ENCODE results near the gene ZP1. TPM values are rescaled to one million over a fixed set of nuclear protein-coding genes. Genes with fewer than 3 reads are reported as not detected.

ZP1 gene
- total RNA-seq, 1 donor = not detected

DNA sequence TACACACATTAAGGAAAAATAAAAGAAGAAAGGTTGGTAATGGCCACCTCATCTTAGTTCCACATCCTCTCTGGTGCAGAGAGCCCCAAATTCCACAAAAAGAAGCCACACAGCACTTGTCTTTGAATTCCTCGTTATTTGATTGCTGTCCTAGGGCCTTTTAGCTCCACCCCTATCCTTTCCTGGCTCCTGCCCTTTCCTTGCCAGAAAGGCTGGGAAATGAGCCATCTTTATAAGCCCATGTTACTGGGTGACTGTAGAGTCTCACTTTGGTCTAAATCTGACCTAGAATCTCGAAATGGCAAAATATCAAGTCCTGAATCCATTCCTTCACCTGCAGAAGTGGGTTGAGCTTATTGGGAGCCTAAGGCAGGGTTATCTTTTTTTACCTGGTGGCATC is 52.6 kb downstream of the ZP1 start:
- no peak for DNase-seq (ENCODE audit: low read depth in 2 of 3, low spot score in 2 of 3)

DNA sequence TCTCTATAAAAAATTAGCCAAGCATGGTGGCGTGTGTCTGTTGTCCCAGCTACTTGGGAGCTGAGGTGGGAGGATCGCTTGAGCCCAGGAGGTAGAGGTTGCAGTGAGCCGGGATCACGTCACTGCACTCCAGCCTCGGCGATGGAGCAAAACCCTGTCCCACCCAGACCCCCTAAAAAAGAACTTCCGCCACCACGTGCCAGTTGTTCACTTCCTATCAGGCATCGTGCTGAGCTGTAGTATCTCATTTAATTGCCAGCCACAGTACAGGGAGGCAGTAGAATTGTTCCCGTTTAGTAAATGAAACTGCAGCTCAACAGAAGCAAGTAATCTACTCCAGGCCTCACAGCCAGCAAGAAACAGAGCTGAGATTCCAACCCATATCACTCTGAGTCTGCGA is 53.9 kb downstream of the ZP1 start:
- no peak for DNase-seq (ENCODE audit: low read depth in 2 of 3, low spot score in 2 of 3)

GRCh38 chr11:60921777-60922335 is 54.5 kb downstream of the ZP1 start:
- no peak for DNase-seq (ENCODE audit: low read depth in 2 of 3, low spot score in 2 of 3)

GRCh38 chr11:60922906-60923305 is 55.6 kb downstream of the ZP1 start:
- DNase-seq (ENCODE audit: low read depth in 2 of 3, low spot score in 2 of 3) = no peak

DNA sequence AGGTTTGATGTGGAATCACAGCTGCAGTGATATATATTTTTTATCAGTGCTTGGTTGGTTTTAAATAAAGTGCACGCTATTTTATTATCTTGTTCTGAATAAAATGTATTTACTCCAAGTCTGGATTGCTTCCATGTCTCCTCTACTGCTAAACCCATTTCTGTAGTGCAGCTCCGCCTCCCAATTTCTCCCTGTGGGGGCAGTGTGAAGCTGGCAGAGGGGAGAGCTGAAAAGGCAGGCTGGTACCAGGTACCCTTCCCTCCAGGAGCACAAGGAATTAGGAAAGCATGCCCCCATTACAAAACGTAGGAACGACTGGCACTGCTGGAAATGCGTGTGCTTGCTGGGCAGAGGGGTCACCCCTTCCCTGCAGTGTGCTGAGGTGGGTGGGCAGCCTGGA is 56.0 kb downstream of the ZP1 start:
- DNase-seq (ENCODE audit: low read depth in 2 of 3, low spot score in 2 of 3) = no peak

DNA sequence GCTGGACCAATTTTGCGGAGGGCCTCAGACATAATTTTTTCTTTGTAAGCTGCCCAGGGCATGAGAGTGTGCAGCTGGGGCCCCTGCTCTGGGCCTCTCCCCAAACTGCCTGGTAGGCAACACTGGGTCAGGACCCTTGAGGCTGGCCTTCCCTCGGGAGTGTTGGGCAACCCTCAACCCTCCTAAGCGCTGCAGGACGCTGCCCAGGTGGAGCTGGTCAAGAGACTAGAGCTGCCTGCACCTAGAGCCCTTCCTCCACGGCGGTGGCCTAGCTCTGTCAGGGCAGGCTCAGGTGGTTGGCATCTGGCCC is 56.4 kb downstream of the ZP1 start:
- DNase-seq (ENCODE audit: low read depth in 2 of 3, low spot score in 2 of 3) = no peak

DNA sequence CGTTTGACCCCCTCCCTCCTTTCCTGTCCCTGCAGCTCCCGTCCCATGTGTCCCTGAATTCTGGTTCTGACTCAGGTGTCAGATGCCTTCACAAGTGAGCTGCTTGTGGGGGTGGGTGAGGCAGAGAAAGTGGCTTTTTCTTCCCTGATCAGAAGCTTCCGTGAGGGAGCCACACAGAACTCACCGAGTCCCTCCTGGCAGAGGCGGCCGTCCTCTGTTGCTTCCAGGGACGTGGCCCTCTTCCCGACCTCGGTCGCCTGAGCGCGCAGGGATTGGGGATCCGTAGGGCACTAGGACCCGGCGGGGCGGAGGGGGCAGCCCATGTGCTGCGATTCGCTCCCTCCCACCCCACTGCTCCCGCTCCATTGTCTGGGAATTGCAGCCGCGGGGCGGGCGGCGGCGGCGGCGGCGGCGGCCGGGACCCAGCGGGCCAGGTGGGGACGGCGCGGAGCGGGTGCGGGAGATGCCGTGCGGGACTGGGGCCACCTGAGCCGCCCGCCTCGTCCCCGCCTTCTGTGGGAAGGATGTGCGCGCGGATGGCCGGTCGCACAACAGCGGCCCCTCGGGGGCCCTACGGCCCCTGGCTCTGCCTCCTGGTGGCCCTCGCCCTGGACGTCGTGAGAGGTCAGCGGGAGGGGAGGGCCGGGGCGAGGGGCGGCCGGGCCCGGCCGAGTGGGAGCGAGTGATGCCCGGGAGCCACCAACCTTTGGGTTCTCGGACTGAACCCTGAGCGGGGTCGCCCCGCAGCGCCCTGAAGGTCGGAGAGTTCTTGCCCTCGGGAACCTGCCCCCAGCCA is 57.0 kb downstream of the ZP1 start, which contains the start of gene TMEM132A:
Gene TMEM132A, plus strand, starts transcription at position 351 of the 796 bp plus-strand sequence. Its CDS starts 174 bp downstream, at position 525.
- DNase-seq (ENCODE audit: low read depth in 2 of 3, low spot score in 2 of 3) = no peak

Other genes starting within 250 kb of the ZP1 start
- gene MS4A8, start 167.9 kb upstream of the ZP1 start, total RNA-seq = not detected
- not detected for gene MS4A18, start 142.8 kb upstream of the ZP1 start, total RNA-seq
- not detected for gene MS4A15, start 110.7 kb upstream of the ZP1 start, total RNA-seq
- not detected for gene MS4A10, start 82.2 kb upstream of the ZP1 start, total RNA-seq
- 12.9 TPM for gene CCDC86, start 25.4 kb upstream of the ZP1 start, total RNA-seq
- gene PTGDR2, start 11.6 kb upstream of the ZP1 start, total RNA-seq = 12.4 TPM
- gene PRPF19, start 39.0 kb downstream of the ZP1 start, total RNA-seq = 132 TPM
- 40.4 TPM for gene TMEM109, start 46.6 kb downstream of the ZP1 start, total RNA-seq
- gene TMEM132A, start 56.9 kb downstream of the ZP1 start, total RNA-seq = under 0.01 TPM
- gene SLC15A3, start 84.6 kb downstream of the ZP1 start, total RNA-seq = 1.6 TPM
- gene CD6, start 104.1 kb downstream of the ZP1 start, total RNA-seq = 1.3 TPM
- gene CD5, start 234.9 kb downstream of the ZP1 start, total RNA-seq = 0.54 TPM

Data from hematopoietic multipotent progenitor cell (in vitro differentiated cells).